NCI-H82 treated with DMSO at 0.1 percent for 48 hours (cell line): ENCODE data around the gene GNA12.
A peak's percentile ranks its signal among the peaks of the same experiment; 100 is the strongest.

ENCODE experiments used
- DNase-seq: peaks from one replicate; lab custom pipeline; 2025; ENCODE audit not compliant: unreplicated experiment; lab: John Stamatoyannopoulos, UW

The GNA12 gene, protein sequence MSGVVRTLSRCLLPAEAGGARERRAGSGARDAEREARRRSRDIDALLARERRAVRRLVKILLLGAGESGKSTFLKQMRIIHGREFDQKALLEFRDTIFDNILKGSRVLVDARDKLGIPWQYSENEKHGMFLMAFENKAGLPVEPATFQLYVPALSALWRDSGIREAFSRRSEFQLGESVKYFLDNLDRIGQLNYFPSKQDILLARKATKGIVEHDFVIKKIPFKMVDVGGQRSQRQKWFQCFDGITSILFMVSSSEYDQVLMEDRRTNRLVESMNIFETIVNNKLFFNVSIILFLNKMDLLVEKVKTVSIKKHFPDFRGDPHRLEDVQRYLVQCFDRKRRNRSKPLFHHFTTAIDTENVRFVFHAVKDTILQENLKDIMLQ

DNA sequence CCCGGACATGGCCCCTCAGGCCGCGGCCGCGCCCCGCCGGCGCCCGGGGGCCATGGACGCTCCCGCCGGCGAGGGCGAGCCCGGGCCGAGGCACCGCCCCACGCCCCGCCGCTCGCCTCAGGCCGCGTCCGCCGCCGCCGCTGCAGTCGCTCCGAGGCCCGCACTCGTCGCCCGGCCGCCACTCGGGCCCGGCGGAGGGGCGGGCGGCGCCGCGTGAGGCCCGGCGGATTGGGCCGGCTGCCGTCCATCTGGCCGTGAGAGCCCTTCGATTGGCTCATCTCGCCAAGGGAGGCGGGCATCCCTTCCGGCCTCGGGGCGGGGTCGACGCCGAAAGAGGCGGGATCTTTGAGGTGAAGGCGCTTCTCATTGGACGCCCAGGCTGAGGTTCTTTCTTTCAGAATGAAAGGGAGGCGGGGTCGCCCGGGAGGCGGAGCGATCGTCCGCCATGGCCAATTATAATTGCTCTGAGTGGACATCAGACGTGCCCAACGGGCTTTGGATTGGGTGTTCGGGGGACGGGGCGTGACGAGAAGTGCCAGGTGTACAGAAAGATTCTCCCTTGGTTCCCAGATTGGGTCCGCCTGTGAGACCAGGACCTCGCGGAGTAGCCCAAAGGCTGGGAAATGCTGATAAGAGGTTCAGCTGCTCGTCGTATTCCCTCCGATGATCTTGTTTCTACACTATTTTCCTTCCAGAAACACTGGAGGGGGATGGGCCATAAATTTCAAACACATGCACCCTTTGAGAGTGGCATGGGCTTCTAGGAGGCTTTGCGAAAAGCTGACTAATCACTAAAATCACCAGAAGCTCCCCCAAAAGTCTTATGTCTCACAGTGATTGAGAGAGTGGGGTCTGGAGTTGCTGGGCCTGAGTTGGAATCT lies at the start of gene GNA12:
TSS of gene GNA12 (minus strand) at position 156 of the 881 bp plus-strand sequence. CDS start at position 9, 147 bp downstream.
- DNase-seq: peak; percentile 94

DNA sequence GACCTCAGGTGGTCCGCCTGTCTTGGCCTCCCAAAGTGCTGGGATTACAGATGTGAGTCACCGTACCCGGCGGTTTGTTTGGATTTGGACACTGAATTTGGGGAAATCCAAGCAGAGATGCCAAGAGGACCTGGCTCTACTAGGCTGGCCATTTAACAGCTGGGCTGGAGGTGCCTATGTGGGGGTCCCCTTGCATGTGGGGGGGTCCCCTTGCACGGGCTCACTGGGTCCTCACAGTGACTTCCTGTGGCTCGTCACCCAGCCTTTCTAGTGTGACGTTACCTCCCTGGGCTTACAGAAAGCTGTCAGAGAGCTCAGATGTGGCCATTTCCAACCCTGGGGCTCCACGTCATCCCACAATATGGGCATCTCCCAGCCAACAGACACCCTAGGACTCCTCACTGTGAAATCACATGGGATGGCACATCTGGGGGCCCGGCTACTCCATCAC lies 49.3 kb upstream of the GNA12 start:
- DNase-seq: no peak

DNA sequence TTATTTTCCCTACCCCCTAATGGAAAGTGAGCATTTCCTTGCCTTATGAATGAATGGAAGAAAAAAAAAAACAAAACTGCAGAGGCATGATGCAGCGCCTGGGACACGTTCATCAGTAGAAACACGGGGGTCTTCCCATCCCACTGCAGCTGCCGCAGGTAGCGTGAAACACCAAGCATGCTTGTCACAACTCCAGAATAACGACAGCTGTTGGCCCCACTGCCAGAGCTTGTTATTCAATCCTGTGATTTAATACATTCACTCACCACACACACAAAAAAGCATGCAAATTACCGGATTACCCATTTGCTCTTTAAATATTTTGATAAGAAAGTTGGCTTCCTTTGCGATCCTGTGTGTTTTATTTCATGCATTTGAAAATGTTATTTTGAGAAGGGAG lies 48.4 kb upstream of the GNA12 start:
- no peak for DNase-seq

DNA sequence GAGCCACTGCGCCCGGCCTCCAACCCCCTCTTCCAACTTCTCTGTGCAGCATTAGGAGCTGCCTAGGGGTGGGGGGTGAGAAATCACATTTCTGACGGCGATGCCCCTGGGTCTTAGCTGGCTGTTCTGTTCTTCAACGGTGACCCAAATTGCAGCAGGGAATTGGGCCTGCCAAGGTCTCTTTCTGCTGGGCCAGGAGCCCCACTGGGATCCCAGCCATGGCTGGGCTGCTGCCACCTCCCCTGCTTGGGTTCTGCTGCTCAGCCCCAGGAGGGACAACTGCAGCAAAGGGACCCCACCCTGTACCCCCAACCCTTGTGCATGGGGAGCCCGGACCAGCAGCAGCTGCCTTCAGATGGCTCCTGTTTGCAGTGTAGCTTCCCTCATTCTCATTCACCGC lies 43.7 kb upstream of the GNA12 start:
- no peak for DNase-seq

DNA sequence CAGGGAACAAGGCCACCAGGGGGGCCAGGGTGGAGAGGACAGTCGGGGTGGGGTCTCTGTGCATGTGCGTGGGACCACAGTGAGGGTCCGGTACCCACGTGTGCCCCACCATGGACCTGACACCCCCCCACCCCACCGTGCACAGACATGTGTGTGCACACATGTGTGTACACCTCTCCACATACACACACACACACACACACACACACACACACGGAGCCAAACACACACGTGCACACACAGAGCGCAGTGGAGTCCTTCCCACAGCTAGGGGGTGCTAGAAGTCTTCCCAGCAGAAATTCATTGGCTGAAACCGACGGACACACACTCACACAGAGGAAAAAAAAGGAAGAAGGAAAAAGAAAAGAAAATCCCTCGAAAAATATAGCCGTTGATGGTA lies 42.8 kb upstream of the GNA12 start:
- peak; percentile 37 for DNase-seq

DNA sequence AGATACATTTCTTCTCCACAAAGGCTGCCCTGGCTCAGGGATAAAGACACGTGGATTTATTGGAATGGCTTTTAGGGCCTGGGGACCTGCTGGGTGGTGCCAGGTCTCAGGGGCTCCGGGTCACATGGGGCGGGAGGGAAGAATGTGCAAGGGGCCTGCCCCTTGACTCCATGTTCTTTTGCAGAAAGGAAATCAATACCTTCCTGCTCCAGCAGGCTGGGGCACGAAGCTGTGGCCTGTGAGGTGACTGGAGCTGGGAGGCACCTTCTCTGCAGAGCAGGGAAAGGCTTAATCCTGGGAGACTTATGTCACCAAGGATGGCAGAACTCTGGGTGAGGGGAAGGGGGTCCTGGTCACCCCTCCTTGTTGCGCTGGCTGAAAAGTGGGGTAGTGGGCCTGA lies 42.3 kb upstream of the GNA12 start:
- no peak for DNase-seq

DNA sequence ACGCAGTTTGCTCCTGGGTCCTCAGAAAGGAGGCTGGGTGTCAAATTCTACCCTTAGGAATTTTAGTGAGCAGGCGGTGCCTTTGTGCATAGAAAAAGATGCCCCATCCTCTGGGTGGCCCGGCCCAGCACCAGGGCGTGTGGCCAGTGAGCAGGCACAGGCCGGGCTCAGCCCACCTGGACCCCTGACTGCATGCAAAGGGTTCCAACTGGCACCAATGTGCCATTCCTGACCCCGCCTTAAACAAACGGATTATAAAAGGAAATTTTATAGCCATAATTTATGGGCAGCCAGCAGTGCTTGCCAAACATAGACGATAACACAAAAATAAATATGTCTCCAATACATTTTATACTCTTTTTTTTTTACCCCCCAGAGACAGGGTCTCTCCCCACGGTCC lies 40.1 kb upstream of the GNA12 start:
- DNase-seq: no peak

DNA sequence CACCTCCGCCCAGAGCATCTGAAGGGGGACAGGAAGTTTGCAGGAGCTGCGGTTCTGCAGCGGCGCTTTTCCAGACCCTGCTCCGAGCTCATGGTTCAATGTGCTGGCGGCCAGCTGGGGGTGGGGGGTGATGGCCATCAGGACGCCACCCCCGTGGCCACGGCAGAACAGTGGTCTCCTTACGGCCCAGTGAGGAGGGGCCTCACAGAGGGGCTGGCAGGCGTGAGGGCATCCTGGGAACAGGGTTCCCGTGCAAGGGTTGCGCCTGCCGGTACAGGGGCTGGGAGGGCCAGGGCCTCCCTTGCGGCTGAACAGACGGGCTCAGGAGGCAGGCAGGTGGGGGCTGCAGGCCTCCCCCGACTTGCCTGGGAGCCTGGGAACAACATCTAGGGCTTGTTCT lies 39.0 kb upstream of the GNA12 start:
- no peak for DNase-seq

DNA sequence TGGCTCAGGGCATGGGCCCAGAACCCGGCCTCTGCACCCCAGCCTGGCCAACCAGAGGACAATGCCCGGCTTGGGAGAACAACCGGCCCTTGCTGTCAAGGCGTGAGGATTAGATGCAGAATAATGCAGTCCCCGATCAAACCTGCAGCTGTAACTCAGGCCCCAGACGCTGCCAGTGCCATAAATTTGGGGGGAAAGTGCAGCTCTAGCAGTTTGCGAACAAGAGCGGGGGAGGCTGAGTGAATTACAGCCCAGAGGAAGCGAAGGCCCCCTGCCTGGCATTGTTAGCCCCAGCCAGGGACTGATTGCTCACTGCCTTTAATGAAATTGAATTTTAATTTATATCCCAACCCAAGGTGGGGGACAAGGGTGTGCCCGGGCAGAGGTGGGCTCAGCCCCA lies 38.0 kb upstream of the GNA12 start:
- no peak for DNase-seq

DNA sequence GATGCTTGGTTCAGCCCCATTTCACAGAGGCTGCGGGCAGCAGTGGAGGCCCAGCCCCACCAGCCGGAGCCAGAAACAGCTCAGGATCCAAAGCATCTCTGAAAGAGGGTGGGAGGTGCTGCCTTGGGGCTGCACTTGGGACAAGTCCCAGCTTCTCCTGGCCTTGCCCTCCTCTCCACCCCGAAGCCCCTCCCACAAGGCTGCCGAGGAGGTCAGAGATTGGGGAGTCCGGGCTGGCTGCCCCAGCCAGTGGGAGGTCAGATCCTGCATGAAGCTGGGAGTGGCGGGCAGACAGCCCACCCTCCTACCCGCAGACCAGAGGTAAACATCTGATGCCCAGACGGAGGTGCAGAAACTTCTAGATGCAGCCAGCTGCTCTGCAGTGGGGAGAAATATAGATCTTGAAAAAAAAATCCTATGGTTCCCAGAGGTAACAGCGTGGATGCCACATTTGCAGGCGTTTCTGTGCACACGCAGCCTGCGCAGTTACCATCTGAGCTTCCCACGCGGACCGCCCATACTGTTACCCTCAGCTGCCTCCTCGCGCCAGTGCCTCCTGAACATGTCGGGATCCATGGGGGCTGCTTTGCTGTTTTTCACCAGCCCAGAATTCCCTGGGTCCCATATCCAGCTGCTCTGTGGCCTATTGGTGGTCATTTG lies 36.9 kb upstream of the GNA12 start:
- DNase-seq: no peak

DNA sequence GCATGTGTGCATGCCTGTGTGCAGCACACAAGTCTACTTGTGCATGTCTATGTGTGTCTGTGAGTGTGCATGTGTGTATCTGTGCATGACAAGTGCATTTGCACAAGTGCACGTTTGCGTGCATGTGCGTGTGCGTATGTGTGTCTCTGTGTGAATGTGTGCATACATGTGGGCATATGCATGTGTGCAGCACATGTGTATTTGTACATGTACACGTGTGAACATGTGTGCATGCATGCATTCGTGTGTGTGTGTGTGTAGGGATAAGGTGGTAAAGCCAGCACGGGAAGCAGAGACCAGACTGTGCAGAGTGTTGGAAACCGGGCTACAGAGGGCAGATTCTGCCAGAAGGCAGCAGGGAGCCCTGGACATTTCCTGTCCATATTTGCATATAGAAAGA lies 35.9 kb upstream of the GNA12 start:
- no peak for DNase-seq

DNA sequence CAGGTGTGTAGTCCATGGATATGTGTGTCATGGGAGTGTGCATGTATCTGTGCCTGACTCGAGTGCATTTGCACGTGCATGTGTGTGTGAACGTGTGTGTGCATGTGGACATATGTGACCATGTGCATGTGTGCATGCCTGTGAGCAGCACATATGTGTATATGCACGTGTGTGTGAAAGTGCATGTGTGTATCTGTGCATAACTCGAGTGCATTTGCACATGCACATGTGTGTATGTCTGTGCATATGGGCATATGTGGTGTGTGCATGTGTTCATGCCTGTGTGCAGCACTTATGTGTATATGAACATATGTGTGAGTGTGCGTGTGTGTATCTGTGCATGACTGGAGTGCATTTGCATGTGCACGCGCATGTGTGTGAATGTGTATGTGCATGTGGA lies 35.2 kb upstream of the GNA12 start:
- no peak for DNase-seq

DNA sequence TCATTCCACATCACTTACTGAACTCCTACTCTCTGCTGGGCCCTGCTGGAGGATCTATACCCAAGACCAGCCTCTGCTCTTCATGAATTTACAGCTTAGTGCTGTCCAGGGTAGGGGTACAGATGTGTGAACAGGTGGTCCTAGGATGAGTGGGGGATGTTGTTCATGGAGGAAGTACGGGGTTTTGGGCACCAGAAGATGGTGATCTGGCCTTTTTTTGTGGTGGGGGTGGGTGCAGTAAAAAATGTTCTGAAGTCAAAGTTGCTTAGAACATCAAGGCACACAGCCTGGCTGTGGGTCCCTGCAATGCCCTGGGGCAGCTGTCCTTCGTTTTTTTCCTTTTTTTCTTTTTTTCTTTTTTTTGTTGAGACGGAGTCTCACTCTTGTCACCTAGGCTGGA lies 34.2 kb upstream of the GNA12 start:
- no peak for DNase-seq

DNA sequence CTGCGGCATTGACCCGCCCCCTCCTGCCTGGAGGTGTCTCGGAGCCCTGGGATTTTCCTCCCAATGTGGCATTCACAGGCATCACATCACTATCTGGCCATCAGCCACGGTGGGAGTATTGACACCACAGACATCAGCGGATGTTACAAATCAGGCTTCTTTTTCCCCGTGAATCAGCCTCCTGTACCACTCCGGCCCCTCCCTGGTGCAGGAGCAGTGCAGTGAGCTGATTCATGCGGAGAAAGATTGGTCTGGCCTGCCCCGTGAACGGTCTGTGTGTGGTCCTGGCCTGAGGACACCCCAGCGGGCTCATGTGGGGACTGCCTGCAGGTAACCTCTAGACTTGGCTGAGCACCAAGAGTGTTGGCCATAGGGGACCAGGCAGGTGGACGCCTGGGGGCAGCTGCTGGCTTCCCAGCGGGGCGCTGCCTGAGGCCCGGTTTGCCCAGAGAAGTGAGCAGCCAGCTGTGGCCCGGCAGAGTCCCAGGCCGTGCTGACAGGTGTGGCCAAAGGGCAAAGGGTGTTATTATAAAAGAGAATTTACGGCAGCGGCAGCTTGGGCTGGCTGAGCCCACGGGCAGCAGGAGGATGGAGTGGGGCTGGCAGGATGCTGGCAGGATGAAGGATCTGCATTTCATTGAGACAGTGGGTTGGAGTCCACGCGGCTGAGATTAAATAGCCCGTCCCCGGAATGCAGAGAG lies 32.1 kb upstream of the GNA12 start:
- DNase-seq: no peak

DNA sequence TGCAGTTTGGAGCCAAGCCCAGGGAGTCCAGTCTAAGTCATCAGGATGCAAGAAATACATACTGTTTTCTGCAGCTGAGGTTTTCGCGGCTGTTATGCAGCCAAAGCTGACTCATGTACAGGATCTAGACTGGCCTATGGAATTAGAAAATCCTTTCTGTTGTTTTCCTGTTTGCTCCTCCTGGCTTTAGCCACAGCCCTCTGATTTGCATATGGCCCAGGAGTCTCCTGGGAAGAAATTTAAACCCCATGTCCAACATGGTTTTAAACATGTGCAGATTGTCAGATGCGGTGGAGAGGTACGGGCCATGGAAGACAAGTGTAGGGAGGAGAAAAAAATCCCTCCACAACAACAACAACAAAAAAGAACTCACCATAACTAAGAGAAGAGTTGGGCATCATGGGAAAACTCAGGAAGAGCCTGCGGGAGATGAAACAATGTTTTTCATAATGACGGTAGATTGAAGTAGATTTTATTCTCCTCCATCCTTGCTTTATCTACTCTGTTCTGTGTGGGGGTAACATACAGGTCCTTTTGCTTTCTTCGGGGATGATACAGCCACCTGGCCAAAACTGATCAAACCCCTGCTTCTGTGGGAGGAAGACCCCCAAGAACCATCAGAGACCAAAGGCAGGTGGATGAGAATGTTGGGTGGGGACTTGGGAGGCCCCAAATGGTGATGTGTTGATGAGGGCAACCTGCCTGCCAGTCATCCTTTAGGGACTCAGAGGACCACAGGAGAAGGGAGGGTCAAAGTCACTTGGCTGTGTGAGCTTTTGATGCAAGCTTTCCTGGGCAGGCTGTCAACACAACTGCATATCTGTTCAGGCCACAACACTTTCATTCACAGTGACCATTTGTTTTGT lies 29.8 kb upstream of the GNA12 start:
- DNase-seq: no peak

DNA sequence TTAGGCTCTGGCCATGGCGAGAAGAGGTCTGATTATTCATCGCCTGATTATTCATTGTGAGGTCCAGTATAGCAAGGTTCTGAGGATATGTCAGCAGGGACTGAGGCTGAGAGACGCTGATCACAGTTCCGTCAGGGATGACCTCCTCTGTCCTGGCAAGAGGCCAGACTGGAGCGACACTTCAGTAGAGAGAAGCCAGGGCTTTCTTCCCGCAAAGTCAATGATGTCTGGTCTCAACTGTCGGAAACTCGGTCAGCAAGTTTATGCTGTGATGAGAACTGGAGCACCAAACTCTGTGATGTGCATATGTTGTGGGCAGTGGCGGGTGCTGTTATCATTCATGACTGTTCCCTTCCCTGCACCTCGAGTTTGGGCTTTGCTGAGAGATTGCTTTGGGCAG lies 29.0 kb upstream of the GNA12 start:
- DNase-seq: no peak

DNA sequence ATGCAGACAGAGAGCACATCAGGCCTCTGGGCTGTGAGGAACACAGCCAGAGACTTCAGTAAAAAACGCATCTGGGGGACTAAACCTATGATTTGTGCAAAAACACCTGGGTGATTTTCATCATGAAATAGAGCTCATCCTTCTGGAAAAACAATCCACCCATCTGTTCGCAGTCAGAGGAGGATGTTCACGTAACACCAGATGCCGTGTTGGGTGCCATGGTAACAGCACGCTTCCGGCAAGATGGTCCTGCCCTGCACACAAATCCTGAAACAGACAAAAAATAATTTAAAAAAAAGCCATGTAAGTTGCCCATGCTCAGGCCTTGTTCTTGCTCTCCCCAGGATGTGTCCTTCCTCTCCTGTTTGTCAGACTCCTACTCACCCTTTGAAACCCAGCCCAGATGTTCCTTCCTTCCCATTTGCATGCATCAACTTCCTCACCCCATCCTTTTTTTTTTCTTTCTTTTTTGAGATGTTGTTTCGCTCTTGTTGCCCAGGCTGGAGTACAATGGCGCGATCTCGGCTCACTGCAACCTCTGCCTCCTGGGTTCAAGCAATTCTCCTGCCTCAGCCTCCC lies 28.3 kb upstream of the GNA12 start:
- no peak for DNase-seq

DNA sequence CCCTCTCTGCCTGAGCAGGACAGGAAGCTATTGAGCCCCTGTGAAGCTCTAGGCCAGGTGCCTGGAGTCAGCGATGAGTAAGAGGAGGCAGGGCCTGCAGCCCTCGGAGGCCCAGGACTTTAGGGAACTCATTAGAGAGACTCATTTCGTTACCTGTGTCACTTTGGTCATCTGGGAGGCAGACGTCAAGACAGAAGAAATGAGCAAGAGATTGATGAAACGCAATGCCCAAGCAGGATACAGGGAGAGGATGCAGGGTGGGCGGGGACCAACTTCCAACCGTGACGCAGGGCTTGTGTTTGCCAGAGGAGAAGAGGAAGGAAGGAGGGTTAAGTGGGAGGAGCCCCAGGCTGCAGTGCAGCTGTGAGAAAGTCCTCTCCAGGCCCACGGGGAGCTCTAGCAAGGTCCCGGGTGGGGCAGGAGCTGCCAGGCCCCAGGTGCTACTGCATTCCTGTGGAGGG lies 26.4 kb upstream of the GNA12 start:
- DNase-seq: no peak

DNA sequence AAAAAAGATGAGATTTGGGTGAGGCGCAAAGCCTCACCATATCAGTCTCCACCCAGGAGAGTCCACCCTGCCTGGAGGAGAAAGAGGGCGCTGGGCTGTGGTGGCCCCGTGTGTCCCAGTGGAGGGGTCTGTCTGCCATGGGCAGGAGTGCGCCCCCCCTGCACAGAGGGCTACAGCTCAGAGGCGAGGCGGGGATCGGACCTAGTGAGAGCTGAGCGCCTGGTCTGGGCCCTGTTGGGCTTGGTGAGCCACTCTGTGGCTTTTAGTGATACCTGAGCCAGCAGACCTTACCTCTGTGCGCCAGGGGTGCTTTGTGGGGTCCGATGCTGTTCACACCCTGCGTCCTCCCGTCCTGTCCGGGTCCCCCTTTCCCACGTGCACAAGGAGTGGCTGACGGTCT lies 25.9 kb upstream of the GNA12 start:
- DNase-seq: no peak

DNA sequence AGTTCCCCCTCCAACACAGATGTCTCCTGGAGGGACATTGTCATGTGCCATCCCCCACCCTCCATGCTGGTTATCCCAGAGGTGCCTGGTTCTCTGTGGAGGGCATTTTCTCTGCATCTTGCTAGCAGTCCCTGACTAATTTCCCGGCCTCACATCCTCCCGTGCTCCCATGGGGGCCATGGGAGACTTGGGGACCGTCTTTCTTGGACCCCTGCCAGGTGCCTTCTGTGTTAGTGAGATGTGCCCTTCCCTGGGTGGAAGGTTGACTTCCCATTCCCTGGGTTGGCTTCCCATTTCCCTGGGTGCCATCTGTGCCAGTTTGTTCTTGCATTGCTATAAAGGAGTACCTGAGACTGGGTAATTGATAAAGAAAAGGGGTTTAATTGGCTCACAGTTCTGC lies 22.5 kb upstream of the GNA12 start:
- DNase-seq: no peak
